GM21825 (cell line): ENCODE data around the gene JMJD1C.

Experiments
- ATAC-seq: cut with Tn5 transposase; IDR thresholded peaks from one replicate; pipeline ENCODE4 v1.9.1; 2021; ENCODE audit warnings: mild to moderate bottlenecking, moderate library complexity; ENCODE audit not compliant: unreplicated experiment

JMJD1C gene

DNA sequence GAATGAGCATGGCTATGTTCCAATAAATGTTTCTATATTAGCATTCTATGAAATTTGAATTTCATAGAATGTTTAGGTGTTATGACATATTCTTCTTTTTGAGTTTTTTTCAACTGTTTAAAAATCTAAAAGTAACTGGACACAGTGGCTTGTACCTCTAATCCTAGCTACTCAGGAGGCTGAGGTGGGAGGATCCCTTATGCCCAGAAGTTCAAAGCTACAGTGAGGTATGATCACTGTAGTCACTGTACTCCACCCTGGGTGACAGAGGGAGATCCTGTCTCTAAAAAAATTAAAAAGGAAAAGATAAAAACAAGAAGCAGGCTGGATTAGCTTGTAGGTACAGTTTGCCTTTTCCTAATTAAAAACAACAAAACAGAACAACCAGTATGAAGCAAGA lies 237.5 kb downstream of the JMJD1C start:
- ATAC-seq, result no peak

DNA sequence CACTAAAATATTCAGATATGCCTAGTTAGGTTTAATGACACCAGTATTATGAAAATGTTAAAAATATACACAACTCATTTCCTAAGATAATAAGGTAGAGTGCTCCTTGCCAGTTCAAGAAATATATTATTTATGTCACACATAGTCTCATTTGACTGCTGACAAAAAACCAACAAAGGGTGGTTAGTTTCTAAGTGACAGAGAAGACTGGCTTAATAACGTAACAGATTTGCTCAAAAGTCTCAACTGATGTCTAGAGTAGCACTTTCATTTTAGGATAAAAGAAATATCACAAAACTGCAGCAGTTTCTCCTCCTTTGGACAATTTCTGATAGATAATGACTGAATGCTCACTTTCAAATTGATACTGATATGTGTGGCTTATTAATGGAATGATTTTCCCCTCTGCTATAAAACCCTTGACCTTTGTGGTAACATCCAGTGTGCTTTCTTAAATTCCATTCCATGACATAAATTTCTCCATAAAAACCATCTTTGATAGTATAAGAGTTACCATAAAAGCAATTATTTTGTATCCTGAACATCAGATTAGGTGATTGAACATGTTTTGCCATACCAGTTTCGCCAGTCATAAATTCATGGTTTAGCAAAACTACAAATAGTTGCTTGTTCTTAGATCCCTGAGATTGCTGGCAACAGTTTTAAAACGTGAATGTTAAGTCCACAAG lies 238.4 kb downstream of the JMJD1C start:
- ATAC-seq, result peak; percentile 53

DNA sequence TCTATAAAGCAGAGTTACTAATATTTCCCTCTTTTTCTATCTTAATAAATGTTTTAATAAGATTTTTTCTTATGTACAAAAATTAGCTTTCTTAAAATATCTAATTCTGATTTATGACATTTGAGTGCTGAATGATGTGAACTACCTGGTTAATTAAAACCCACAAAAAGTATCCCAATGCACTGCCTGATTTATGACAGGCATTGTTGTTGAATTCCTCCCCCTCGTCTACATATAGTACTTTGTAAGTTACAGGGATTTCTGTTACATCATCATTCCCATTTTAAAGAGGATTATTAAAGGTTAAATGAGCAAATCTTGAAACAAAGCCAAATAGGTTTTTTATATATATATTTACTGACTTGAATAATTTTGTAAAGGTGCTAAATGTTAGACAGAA lies 241.5 kb downstream of the JMJD1C start:
- ATAC-seq, result no peak

DNA sequence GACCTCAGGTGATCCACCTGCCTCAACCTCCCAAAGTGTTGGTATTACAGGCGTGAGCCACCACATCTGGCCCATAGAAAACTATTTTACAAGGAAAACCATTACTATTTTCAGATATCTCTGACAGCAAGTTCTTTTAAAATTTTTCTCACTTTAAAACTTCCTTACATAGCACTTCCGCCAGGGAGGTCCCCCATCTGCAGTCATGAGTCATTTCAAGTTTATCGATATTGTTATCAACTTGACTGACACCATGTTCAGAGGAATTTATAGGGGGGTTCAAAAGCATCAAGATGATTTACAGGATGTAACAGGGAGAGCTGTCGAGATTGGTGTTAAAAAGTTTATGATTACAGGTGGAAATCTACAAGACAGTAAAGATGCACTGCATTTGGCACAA lies 243.8 kb downstream of the JMJD1C start:
- no peak for ATAC-seq

DNA sequence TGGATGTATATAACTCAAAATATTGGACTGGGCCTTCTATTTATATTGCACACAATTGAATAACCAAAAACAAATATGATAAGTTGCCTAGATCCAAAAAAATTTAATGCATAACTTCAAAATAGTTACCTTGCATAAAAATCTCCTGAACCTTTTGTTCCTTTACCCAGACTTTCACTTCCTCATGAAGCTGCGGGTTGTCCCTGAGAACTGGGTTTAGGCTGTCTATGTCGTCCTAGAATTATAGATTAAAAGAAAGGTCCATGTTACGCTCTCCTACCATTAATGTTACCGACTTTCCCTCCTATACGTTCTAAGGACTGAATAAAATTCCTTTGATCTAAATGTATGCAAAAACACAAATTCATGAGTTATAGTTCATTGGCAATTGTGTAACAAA lies 246.0 kb downstream of the JMJD1C start:
- ATAC-seq, result no peak

DNA sequence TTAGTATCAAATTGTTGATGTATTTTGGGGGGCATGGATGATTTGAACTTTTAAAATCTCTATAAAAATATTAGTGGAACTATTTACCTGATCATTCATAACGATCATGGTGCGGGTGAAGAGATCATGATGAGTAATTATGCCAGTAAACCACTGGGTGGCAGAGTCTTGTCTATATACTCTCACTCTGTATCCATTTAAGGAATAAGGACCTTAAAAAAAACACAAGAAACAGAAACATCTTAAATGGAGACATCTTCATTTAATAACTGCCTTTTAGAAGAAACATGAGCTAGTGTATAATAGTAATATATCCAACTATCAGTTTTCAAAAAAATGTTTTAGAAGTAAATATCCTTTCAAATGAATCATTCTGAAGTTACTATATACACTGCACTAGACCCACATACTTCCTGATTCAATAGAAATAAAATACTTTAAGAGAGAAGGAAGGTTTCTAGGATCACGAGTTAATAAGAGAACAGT lies 248.6 kb downstream of the JMJD1C start:
- peak; percentile 74 for ATAC-seq

DNA sequence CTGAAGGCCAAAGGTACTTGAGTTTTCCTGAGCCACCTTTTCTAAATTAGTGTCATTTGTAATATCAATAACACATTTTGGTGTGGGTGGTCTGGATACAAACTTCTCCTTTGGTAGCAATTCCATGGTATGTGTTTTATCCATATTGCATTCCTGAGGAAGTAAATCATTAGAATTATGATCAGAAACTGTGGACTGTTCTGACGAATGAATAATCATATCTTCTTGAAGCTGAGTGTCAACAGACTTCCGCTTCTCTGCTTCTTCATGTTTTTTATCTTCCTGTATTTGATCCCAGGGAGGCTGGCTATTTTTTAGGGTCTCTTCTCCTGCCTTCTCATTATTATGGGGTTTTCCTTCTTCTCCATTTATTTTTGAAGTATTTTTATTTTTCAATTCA lies 251.2 kb downstream of the JMJD1C start:
- no peak for ATAC-seq

DNA sequence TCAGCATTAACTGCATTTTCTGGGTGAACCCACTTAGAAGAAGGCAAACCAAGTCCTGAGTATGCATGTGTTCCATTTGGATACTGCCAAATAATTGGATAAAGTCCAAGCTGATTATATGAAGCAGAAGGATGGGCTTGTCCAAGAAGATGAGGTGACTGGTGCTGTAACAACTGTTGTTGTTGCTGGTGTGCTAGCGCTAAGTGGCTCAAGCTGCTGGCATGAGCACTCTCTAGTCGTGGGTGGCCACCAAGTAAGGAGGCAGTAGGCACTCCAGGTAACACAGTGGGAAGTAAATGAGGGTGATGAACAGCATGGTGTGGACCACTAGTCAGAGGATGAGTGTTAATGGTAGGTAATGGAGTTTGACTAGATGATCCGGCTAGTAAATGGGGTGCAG lies 252.3 kb downstream of the JMJD1C start:
- ATAC-seq, result no peak

DNA sequence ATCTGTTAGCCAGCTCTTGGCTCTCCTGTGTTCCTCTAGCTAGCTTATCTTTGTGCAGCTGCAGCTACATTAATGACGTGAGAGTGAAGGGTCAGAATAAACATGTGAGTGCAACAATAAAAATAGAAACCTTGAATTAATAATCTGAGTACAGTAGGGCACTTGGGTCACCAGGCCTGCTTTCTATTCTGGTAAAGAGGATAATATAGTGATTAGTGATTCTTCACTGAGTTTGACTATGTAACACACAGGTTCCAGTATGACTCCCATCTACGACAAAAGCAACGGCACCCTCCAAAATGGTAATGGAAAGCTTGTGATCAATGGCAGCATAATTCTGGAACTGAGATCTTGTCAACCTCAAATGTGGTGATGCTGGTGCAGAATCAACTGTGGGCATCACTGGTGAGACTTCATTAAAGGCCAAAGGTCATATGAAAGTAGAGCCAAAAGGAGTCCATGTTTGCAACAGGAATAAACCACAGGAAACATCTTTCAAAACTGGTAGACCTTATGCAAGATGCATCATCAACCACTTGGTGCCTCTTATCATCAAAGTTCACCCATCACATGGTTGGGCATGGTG lies 255.1 kb downstream of the JMJD1C start:
- ATAC-seq, result no peak

DNA sequence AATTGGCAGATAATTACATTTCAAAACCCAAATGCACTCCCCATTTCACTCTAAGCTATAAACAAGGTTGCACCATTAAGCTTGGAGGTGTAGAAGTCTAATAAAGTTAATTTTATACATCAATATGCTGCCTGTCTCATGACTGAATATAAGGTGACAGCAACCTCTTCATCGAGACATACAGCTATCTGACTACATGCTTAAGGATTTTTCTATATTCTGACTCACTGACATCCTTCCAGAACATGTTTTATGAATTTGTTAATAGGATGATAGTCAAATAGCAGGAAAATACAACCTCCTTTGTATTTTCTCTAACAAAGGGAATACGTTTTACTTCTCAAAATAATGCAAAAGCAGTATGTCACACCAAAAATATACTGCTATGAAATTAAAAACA lies 256.1 kb downstream of the JMJD1C start:
- ATAC-seq, result no peak

DNA sequence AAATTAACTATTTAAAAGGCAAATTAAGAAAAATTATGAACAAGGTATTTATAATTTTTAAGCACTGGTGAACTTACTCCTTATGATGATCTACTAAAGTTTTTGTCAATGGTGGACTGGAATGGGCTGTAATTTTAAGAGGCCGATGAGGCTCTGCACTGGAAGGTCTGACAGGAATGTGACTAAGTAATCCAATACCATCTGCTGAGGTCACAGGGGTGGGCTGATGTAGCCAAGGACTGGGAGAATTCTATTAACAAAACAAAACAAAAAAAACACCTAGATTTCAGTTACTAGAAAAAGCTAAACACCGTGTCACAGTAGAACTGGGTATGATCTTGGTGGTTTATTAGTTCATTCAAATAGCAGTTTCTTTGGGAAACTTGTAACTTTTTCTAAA lies 256.8 kb downstream of the JMJD1C start:
- ATAC-seq, result no peak

DNA sequence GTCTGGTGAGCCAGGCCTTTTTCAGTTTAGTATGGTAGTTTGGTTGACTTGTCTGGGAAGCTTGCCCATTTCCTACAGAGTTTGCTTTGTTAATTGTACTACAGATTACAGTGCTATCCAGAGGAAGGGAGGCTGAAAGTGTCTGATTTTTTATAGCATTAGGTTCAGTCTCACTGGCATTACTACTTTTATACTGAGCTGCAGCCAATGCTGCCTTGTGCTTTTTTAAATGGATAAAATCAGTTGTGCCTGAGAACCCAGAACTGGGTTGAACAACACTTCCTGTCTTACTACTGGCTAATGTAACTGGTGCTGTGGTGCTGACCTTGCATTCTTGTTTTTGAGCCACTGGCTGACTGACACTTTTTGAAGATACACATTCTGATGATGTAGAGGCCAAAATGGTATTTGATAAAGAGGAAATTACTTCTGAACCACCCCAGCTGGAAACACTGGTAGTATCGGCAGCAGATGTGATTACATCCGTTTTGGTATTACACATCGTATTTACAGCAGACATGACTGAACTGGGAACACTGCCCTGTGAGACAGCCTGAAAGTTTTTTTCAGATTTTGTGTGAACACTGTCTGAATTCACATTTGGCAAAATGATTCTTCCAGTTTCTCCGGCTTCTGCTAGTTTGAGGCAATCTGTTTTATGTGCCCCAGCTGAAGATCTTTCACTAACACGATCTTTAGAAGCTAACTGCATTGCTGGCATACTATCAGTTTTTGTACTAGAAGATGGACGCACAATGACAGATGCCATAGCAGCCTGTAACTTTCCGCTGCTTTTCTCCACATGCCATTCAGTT lies 258.6 kb downstream of the JMJD1C start:
- ATAC-seq, result peak; percentile 37

DNA sequence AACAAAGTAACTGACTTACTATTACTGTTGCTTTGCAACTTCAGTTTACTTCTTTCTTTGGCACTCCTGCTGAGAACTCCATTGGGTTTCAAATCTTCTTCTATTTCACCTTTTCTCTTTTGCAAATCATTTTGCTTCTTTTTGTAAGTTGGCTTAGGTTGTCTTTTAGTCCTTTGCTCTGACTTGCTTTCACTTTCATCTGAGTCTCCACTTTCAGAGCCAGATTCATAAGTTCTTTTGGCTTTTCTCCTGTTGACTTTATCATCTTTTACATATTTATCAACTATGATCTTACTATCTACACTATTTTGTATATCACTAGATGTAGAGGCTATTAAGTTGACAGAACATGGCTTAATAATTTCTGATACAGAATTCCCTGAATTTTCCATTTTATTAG lies 259.2 kb downstream of the JMJD1C start:
- ATAC-seq, result no peak

DNA sequence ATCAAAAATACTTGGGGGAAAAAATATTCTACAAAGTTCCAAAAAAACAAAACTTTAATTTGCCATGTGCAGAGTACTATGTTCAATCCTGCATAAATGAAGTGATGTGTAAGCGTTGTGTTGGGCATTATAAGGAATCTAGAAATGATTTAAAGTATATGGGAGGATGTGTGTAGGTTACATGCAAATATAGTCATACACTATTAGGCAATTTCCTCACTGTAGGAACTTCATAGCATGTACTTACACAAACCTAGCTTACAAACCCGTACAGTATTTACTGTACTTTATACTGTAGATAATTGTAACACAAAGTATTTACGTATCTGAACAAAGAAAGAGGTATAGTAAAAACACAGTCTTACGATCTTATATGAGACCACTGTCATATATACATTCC lies 260.4 kb downstream of the JMJD1C start:
- ATAC-seq, result no peak

DNA sequence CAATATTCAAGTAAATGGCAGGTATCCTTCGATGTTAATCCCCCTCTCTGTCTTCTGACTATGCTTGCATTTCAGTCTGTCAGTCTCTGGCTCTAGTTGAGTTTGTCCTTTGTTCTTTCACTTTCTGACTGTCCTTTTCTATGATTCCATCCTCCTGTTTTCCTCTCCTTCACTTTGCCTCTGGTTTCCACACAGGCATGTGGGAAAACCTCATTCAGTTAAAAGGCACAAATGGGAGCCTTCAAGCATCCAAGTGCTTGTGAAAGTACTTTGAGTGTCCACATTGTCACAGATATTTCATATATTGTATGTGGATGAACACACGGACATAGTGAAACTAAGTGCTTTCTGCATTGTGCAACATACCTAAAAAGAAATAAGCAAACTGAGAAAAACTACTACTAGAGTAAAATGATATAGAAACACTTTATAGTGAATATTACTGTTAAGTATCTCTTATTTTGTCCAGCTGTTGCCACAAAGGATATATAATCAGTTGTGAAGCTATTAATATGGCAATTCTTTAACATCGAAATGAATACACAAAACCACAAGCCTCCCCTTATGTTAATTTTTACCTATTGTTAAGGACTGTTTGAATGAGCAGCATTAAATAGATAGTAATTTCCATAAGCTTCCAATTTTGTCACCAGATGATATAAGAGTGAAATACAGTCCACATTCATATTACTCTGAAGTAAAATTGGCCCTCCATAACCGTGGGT lies 260.9 kb downstream of the JMJD1C start:
- ATAC-seq, result peak; percentile 32

DNA sequence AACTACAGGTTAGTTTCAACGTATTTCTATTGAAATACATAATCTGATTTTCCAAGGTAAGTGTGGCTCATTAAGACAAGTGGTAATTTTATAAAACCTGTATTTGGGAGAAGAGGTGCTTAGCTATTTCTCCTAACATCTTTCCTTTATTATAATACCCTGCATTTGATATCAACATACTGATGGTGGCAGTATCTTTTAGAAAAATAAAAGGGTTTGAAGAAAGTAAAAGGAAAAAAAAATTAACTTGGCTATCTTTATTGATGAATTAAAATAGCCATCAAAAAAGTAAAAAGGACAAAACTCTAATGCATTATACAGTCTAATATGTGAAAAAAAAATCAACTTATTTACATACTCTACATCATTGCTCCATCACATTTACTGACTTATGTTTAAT lies 264.7 kb downstream of the JMJD1C start:
- no peak for ATAC-seq

DNA sequence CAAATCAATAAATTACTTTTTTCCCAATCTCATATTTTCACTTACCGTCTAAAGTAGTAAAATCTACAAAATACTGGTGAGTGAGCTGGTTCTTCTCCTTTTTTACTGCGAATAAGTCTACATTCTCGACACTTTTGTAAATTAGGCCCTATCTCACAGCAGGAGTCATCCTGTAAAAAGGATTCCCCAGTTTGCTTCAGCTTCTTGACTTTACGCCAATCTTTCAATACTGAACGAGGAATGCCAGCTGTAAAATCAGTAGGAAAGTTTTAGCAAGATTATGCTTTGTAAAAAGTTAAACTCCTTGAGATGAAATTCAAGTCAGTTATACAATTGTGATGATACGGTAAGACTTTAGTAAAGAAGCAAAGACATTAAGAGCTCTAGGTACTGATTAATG lies 265.3 kb downstream of the JMJD1C start:
- no peak for ATAC-seq

DNA sequence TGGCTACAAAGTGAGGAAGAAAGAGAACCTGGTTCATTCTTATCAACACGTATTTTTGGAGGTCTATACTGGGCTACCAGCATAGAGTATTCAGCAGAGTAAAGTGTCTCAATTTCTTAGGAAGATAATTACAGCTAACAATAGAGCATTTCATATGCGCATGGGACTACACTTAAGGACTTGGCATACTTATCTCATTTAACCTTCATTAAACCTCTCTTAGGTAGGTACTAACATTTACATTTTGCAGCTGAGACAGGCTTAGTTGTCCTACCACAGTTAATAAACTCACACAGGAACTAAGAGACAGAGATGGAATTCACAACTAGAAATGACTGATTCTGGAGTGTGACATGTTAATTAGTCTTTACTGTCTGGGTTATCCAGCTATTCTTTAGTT lies 266.1 kb downstream of the JMJD1C start:
- ATAC-seq, result no peak

DNA sequence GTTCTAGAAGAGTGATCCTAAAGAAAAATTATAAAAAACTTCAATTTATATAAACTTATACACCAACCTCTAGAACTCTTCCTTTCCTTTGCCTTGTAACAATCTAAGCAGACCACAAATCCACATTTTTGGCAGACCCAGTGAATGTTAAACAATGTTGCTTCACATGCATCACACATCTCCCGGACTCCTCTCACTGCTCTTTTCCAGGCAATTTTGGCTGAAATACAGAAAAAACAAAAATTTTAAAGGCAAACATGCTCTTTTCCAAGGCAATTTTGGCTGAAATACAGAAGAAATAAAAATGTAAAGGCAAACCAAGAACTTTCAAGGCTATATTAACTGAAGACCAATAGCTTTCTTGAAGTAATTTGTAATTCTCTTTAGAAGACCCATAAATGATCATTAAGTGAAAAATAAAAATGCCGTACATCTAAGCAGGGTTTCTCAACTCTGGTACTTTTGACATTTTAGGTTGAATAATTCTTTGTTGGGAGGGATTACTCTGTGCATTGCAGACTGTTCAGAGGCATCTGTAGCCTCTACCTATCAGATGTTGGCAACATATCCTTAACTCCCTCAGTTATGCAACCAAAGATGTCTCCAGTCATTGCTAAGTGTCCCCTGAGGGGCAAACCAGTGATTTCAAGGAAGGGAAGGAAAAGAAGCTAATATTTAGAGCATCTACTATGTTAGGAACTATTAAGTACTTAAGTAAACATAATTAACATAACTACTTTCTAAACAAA lies 268.3 kb downstream of the JMJD1C start:
- ATAC-seq, result no peak

DNA sequence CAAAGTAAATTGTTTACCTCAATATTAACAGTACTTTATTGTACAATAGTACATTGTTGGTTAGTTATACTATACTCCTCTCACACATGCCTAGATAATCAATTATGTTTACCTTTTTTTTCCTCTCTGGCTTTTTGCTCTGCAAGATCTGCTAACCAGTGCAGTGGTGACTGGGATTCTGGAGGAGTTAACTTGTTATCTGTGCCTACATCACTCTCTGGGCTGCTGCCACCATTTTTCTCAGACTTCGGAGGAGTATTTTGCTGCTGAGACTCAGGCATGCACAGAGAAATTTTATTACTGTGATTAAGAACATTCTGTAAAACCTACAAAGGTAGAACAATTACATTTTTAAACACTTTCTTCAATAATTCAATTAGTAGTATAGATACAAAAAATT lies 273.0 kb downstream of the JMJD1C start:
- no peak for ATAC-seq

DNA sequence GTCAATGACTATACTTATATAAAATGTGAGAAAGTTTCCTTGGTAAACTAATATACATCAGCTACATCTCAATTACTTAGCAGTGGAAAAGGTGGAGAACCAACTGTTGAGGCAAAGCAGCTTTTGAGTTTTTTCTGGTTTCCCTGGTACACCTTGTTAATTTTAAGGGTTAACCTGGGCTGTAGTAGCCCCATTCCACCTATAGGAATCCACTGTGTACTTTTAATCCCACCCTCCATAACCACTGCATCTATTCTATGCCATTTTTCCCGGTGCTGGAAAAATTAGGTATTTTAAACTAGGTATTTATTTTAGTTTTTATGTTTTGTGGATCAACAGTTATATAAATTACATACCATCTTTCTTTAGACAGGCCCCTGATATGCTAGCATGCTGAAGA lies 290.2 kb downstream of the JMJD1C start:
- no peak for ATAC-seq
